ENCODE data around the gene ATL2.

GRCh38 chr2:38327580-38327979 lies 49.5 kb downstream of the ATL2 start:
- no peak for TF ChIP-seq CTCF (IDR thresholded peaks at IDR 0.05; ENCODE audit: low read length)
- no peak for TF ChIP-seq EZH2 (IDR thresholded peaks at IDR 0.05; ENCODE audit: borderline replicate concordance, low read length)
